ENCODE measurements around the gene SAPCD2. TPM values are rescaled to one million over a fixed set of nuclear protein-coding genes. Genes with fewer than 3 reads are reported as not detected.

SAPCD2 gene
- total RNA-seq, 1 donor from 2014 or later = 5.3 TPM

GRCh38 chr9:137077758-137078693, 7.7 kb upstream of the SAPCD2 start:
- no peak for TF ChIP-seq CTCF (IDR thresholded peaks at IDR 0.05; ENCODE audit: insufficient read depth, low read length, poor library complexity, severe bottlenecking)
- H3K36me3 ChIP-seq (ENCODE audit: control insufficient read depth, insufficient read depth, low read length) = peaks cover 4% of the 10 kb centered on the region

GRCh38 chr9:137077010-137077747, 6.8 kb upstream of the SAPCD2 start, which contains the start of gene UAP1L1:
UAP1L1 (plus strand) TSS chr9:137077517; CDS start chr9:137077533, 16 bp downstream.
- Histone ChIP-seq H3K36me3 (ENCODE audit: control insufficient read depth, insufficient read depth, low read length) (peaks cover 4% of the 10 kb centered on the region), H3K27me3 (ENCODE audit: control insufficient read depth, insufficient read depth, low read length) (peaks cover 6% of the 10 kb centered on the region), H3K4me3 (ENCODE audit: low read depth, low read length) (peak within 1 kb of the TSS; percentile 68)
- DNase-seq (ENCODE audit: low read depth) = no peak
- no peak for TF ChIP-seq CTCF (IDR thresholded peaks at IDR 0.05; ENCODE audit: insufficient read depth, low read length, poor library complexity, severe bottlenecking)

More at GRCh38 chr9:137077758-137078693, 7.7 kb upstream of the SAPCD2 start:
- Histone ChIP-seq H3K27me3 (ENCODE audit: control insufficient read depth, insufficient read depth, low read length) (peaks cover 6% of the 10 kb centered on the region), H3K4me3 (ENCODE audit: low read depth, low read length) (peak overlapping the region; percentile 68)
- DNase-seq (ENCODE audit: low read depth) = no peak

DNA sequence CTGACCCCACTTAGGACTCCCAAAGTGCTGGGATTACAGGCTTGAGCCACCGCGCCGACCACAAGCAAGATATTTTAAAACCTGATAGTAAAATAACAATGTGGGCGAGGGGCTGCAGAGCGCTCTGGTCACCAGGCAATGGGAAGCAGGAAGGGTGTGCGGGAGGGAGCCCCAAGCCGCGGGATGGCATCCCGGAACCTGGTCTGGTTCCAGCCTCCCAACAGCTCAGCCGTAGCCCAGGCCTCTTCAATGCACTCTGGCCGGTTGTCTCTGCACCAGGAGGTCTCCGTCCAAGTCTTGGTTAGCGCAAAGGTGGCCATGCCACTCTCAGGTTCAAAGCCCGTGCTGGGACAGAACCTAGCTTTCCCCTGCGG, 6.3 kb upstream of the SAPCD2 start:
- peaks cover 6% of the 10 kb centered on the region for H3K27me3 ChIP-seq (ENCODE audit: control insufficient read depth, insufficient read depth, low read length)
- TF ChIP-seq CTCF (IDR thresholded peaks at IDR 0.05; ENCODE audit: insufficient read depth, low read length, poor library complexity, severe bottlenecking) = no peak
- no peak for DNase-seq (ENCODE audit: low read depth)
- H3K36me3 ChIP-seq (ENCODE audit: control insufficient read depth, insufficient read depth, low read length) = peaks cover 3% of the 10 kb centered on the region
- no peak overlapping the region for H3K4me3 ChIP-seq (ENCODE audit: low read depth, low read length)

DNA sequence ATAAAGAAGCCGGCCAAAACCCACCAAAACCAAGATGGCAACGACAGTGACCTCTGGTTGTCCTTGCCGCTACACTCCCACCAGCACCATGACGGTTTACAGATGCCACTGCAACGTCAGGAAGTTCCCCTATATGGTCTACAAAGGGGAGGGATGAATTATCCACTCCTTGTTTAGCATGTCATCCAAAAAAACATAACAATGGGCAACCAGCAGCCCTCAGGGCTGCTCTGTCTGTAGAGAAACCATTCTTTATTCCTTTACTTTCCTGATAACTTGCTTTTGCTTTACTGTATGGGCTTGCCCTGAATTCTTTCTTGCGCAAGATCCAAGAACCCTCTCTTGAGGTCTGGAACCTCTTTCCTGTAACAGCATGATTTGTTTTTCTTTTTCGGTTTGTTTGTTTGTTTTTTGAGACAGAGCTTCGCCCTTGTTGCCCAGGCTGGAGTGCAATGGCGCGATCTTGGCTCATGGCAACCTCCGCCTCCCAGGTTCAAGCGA, 5.0 kb upstream of the SAPCD2 start:
- DNase-seq (ENCODE audit: low read depth) = no peak
- no peak for TF ChIP-seq CTCF (IDR thresholded peaks at IDR 0.05; ENCODE audit: insufficient read depth, low read length, poor library complexity, severe bottlenecking)
- Histone ChIP-seq H3K27me3 (ENCODE audit: control insufficient read depth, insufficient read depth, low read length) (peaks cover 6% of the 10 kb centered on the region), H3K4me3 (ENCODE audit: low read depth, low read length) (no peak overlapping the region), H3K36me3 (ENCODE audit: control insufficient read depth, insufficient read depth, low read length) (peaks cover 2% of the 10 kb centered on the region)

DNA sequence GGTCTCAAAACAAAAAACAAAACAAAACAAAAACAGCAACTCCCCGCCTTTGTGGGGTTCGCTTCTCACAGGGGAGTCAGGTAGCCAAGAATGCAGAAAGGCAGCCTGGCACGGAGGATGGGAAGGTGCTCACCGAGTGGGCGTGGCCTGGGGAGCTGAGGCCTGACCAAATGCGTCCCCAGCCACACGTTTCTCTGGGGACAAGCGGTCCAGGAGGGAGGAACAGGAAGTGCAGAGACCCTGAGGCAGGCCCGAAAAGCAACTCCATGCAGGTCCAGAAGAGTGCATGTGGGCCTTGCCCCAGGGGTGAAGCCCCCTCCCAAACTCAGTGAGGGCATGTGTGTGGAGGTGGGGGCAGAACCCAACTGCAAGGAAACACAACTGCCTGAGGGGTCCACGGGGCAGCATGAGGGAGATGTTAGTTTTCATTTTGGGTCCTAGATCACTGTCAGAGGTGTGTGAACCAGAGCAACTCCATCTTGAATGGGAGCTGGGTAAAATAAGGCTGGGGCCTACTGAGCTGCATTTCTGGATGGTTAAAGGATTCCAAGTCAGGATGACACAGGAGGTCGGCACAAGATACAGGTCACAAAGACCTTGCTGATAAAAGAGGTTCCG, 4.4 kb upstream of the SAPCD2 start:
- H3K27me3 ChIP-seq (ENCODE audit: control insufficient read depth, insufficient read depth, low read length) = peaks cover 6% of the 10 kb centered on the region
- DNase-seq (ENCODE audit: low read depth) = no peak
- no peak for TF ChIP-seq CTCF (IDR thresholded peaks at IDR 0.05; ENCODE audit: insufficient read depth, low read length, poor library complexity, severe bottlenecking)
- H3K4me3 ChIP-seq (ENCODE audit: low read depth, low read length) = no peak overlapping the region
- no peaks in the 10 kb centered on the region for H3K36me3 ChIP-seq (ENCODE audit: control insufficient read depth, insufficient read depth, low read length)

All from kidney epithelial cell (primary cell).